GM12873 (cell line): ENCODE results near the gene MTMR12.

Source experiments
- TF ChIP-seq, protein P1 (sequence below): IDR thresholded peaks from 2 replicates; pipeline ENCODE4 v1.5.1; 2012; ENCODE audit warnings: low read depth, mild to moderate bottlenecking, moderate library complexity, low read length, control low read depth; ENCODE audit not compliant: insufficient read depth; ENCODE audit errors: missing control alignments

MTMR12 gene

DNA sequence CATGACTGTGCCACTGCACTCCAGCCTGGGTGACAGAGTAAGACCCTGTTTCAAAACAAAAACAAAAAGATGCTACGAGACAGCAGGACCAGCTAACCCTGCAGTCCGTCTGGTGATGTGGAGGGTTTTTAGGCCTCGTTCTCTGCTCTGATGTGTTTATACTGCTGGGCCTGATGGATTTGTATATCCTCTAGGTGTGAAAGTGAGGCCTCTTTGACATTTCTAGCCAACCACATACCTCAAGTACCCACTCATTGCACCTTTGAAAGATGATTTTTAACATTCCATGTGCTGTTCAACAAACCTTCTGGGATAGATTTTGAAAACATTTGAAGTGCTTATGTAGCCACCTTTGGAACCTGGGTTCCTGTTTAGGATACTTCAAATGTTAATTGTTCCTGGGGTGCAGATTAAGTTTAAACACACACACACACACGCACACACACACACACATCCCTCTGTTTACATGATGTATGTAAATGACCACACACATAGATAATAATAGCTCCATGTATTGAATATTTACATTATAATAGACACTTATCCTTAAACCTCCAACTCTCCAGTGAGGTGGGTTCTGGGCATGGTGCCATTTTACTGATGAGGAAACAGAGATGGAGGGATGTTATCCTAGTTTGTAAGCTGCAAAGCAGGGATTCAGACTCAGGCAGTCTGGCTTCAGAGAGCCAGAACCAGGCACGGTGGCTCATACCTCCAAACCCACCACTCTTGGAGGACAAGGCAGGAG, 89.8 kb downstream of the MTMR12 start:
- TF ChIP-seq, protein P1, sequence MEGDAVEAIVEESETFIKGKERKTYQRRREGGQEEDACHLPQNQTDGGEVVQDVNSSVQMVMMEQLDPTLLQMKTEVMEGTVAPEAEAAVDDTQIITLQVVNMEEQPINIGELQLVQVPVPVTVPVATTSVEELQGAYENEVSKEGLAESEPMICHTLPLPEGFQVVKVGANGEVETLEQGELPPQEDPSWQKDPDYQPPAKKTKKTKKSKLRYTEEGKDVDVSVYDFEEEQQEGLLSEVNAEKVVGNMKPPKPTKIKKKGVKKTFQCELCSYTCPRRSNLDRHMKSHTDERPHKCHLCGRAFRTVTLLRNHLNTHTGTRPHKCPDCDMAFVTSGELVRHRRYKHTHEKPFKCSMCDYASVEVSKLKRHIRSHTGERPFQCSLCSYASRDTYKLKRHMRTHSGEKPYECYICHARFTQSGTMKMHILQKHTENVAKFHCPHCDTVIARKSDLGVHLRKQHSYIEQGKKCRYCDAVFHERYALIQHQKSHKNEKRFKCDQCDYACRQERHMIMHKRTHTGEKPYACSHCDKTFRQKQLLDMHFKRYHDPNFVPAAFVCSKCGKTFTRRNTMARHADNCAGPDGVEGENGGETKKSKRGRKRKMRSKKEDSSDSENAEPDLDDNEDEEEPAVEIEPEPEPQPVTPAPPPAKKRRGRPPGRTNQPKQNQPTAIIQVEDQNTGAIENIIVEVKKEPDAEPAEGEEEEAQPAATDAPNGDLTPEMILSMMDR: no peak

DNA sequence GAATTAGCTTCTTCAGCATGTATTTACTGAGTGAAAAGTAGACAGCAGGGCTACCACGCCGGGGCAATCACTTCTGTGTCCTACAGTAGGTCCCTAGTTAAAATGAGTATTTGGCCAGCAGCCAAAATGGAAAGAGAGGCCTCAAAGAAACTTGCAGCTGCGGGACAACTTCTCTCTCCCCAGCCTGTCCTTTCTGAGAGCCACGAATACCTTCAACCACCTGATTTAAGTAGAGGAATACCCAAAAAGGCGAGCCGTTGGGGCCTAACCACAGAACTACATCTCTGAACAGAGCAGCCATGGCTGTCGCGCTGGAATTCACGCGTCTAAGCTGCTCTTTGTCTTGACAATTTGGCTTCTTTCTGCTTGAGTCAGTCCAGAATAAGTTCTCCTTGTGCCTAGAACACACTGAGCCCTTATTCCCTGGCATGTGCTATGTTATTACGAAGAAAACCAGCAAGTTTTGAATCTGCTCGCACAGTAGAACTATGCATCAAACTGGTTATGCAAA, 94.8 kb downstream of the MTMR12 start:
- TF ChIP-seq, protein P1: no peak

DNA sequence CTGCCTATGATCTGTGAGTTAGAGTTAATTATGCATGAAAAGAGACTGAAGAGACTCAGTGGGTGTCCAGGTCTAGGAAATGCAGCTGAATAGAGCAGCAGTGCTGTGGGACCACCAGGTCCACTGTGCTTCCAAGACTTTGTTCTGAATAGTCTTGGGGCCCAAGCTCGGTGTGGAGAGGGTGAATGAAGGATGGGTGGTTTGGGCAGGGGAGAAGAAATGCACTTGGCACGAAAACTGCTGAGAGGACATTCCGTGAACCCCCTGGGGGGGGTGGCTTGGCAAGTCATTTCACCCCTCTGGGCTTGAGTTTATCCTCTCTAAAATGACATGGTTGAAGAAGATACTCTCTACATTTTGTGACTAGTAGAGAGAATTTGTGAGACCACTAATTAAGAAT, 102.6 kb downstream of the MTMR12 start:
- TF ChIP-seq, protein P1: no peak

DNA sequence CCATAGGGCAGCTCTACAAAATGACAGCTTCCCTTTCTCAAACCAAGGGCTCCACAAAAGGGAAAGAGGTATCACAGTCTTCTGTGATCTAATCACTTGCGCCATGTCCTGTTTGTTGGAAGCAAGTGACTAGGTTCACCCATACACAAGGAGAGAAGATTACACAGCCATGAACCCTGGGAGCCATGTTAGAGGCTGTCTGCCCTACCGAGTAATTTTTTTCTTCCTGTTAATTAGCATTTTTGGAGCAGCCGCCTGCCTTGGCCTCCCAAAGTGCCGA, 105.4 kb downstream of the MTMR12 start:
- TF ChIP-seq, protein P1: no peak

DNA sequence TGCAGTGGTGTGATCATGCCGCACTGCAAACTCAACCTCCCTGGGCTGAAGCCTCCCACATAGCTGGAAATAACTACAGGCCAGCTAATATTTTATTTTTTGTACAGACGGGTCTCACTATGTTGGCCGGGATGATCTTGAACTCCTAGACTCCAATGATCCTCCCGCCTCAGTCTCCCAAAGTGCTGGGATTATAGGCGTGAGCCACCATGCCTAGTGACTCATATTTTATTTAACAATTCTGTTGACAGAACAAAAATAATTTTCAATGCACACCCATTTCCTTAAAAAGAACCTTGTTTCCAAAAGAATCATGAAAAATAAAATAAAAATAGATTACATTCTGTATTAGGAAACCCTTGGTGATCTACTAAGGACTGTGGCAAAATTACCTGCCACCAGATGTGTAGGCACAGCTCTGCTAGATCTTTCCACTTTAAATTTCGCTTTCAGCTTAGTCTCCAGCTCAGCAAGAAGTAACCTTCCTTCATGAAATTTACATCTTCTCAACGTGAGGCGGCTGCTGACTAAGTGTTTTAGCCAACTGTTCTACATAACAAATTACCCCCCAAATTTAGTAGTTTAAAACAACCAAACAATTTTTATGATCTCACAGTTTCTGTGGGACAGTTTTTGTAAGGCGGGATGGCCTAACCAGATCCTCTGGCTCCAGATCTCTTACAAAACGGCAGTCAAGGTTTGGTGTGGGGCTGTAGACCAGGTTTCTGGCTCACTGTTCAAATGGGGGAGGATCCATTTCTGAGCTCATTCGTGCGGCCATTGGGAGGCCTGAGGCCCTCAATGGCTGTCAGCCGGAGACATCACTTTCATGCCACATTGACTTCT, 106.0 kb downstream of the MTMR12 start:
- TF ChIP-seq, protein P1: no peak

DNA sequence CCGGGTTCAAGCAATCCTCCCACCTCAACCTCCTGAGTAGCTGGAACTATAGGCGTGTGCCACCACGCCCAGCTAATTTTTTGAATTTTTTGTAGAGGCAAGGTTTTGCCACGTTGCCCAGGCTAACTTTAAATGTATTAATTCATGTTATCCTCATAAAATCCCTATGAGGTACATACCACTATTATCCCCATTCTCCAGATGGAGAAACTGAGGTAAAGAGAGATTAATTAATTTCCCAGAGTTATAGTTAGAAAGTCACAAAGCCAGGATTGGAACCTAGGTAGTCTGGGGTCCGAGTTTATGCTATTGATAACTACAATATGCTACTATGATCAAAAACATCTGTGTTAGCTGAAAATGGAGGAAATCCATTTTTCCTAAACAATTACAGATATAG, 106.7 kb downstream of the MTMR12 start:
- TF ChIP-seq, protein P1: no peak

DNA sequence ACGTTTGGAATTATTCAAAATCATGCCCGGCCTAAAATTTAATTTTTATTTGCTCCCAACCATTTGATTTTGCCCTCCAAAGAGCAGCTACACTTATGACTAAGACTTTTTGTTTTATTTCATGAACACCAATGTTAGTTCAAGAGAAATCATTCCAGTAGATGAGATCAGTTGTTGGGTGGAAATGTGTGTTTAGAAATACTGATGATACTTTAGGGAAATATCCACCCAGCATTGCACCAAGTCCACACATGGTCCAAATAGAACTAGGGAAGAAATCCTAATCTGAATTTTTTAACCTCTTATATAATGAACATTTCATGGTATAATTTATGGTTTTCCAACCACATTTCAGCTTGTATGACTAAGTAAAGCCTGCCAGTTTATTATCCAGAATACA, 110.3 kb downstream of the MTMR12 start:
- TF ChIP-seq, protein P1: no peak
